GM12872 (cell line): ENCODE results near the gene TBX6.

ENCODE experiments used
- CTCF ChIP-seq: IDR thresholded peaks from 3 replicates; pipeline ENCODE4 v1.5.1; 2011; ENCODE audit warnings: low read depth, mild to moderate bottlenecking, low read length, moderate library complexity; ENCODE audit not compliant: insufficient read depth

Gene TBX6

GRCh38 chr16:30065943-30066760 is 25.6 kb downstream of the TBX6 start:
- no peak for TF ChIP-seq CTCF

- TF ChIP-seq CTCF = no peak
Observed at GRCh38 chr16:30065102-30065942, 26.4 kb downstream of the TBX6 start, which contains the start of gene ALDOA. TSS of gene ALDOA (plus strand) at chr16:30065760. CDS start at chr16:30066898, 1,138 bp downstream.

DNA sequence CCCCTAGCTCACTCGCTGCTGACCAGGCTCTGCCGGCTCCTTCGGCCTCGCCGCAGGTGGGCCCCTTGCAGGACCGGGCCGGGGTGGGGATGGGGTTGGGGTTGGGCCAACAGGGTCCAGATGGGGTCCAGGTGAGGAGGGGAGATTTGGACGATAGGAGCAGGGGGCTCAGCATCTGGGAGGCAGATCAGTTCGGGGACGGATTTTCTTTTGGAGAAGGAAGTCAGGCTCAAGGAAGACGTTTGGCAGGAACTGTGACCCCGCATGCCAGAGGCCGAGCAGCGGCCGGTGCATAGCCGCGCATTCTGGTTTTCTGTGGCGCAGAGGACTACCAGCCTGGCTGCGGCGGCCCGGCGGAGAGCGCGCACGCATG is 27.0 kb downstream of the TBX6 start:
- TF ChIP-seq CTCF = no peak

- TF ChIP-seq CTCF = peak; percentile 55
Observed at GRCh38 chr16:30063893-30064728, 27.6 kb downstream of the TBX6 start.

GRCh38 chr16:30063278-30063892 is 28.3 kb downstream of the TBX6 start:
- no peak for TF ChIP-seq CTCF

DNA sequence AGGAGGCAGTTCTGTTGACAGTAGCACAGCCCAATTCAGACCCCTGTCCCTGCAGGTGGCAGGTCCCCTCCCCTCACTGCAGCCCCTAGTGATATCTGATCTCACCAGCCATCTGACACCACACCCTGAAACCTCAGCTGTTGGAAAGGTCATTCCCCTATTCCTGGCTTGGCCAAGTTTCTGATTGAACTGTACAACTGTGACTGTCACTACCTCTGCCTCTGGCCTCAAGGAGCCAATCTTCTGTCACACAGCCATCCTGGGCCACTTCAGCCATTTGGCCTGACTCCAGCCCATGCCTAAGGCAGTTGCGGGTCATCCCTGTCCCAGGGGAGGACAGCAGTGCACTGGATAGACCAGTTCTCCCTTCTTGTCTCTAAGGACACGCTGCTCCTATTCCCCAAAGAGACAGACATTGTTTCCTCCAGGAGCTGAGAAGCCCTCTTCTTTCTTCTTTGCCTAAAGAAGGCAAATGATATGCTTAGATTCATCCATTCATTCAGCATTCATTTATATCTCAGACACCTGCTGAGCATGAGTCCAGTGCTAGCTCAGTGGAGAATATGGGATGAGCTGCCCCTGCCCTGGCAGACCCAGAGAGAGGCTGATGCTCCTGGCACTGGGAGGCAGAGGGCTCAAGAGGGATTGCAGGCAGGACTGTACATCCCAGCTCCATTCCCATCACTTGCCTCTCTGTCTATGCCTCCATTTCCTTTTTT is 30.7 kb downstream of the TBX6 start:
- no peak for TF ChIP-seq CTCF
